GM19463 (cell line): ENCODE results near the gene RECQL5.

Source experiments
- ATAC-seq: cut with Tn5 transposase; IDR thresholded peaks from one replicate; pipeline ENCODE4 v1.9.1; 2021; ENCODE audit warnings: mild to moderate bottlenecking, moderate library complexity; ENCODE audit not compliant: unreplicated experiment

The RECQL5 gene

GRCh38 chr17:75688209-75688825 lies 21.4 kb upstream of the RECQL5 start:
- no peak for ATAC-seq

GRCh38 chr17:75685499-75685898 lies 18.5 kb upstream of the RECQL5 start:
- no peak for ATAC-seq

- ATAC-seq, result no peak
Observed at GRCh38 chr17:75684924-75685323, 18.0 kb upstream of the RECQL5 start.

GRCh38 chr17:75684249-75684648 lies 17.3 kb upstream of the RECQL5 start:
- no peak for ATAC-seq

GRCh38 chr17:75683583-75683982 lies 16.6 kb upstream of the RECQL5 start:
- no peak for ATAC-seq

GRCh38 chr17:75681289-75681688 lies 14.3 kb upstream of the RECQL5 start:
- no peak for ATAC-seq

- ATAC-seq, result no peak
Observed at GRCh38 chr17:75680431-75680830, 13.5 kb upstream of the RECQL5 start.

GRCh38 chr17:75679706-75680211 lies 12.8 kb upstream of the RECQL5 start:
- no peak for ATAC-seq

GRCh38 chr17:75676461-75676860 lies 9.5 kb upstream of the RECQL5 start:
- ATAC-seq, result no peak

GRCh38 chr17:75673487-75673886 lies 6.5 kb upstream of the RECQL5 start:
- ATAC-seq, result no peak

GRCh38 chr17:75672011-75672410 lies 5.1 kb upstream of the RECQL5 start:
- no peak for ATAC-seq

- ATAC-seq, result no peak
Observed at GRCh38 chr17:75670868-75671267, 3.9 kb upstream of the RECQL5 start.

- ATAC-seq, result no peak
Observed at GRCh38 chr17:75668489-75668888, 1.5 kb upstream of the RECQL5 start.

GRCh38 chr17:75667825-75668224 lies 871 bp upstream of the RECQL5 start:
- ATAC-seq, result no peak

GRCh38 chr17:75665981-75666380 lies 973 bp downstream of the RECQL5 start:
- no peak for ATAC-seq

GRCh38 chr17:75664099-75664549 lies 2.8 kb downstream of the RECQL5 start:
- peak; percentile 67 for ATAC-seq

- ATAC-seq, result no peak
Observed at GRCh38 chr17:75662511-75662910, 4.4 kb downstream of the RECQL5 start.

GRCh38 chr17:75661531-75661930 lies 5.4 kb downstream of the RECQL5 start:
- no peak for ATAC-seq

- ATAC-seq, result no peak
Observed at GRCh38 chr17:75658237-75658636, 8.7 kb downstream of the RECQL5 start.

GRCh38 chr17:75654176-75654575 lies 12.8 kb downstream of the RECQL5 start:
- ATAC-seq, result no peak

GRCh38 chr17:75652934-75653549 lies 13.9 kb downstream of the RECQL5 start:
- ATAC-seq, result no peak

GRCh38 chr17:75652341-75652740 lies 14.6 kb downstream of the RECQL5 start:
- ATAC-seq, result no peak

- ATAC-seq, result no peak
Observed at GRCh38 chr17:75650874-75651273, 16.1 kb downstream of the RECQL5 start.
